ENCODE data around the gene ZDHHC18.
A peak's percentile ranks its signal among the peaks of the same experiment; 100 is the strongest.

The ZDHHC18 gene, protein sequence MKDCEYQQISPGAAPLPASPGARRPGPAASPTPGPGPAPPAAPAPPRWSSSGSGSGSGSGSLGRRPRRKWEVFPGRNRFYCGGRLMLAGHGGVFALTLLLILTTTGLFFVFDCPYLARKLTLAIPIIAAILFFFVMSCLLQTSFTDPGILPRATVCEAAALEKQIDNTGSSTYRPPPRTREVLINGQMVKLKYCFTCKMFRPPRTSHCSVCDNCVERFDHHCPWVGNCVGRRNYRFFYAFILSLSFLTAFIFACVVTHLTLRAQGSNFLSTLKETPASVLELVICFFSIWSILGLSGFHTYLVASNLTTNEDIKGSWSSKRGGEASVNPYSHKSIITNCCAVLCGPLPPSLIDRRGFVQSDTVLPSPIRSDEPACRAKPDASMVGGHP

DNA sequence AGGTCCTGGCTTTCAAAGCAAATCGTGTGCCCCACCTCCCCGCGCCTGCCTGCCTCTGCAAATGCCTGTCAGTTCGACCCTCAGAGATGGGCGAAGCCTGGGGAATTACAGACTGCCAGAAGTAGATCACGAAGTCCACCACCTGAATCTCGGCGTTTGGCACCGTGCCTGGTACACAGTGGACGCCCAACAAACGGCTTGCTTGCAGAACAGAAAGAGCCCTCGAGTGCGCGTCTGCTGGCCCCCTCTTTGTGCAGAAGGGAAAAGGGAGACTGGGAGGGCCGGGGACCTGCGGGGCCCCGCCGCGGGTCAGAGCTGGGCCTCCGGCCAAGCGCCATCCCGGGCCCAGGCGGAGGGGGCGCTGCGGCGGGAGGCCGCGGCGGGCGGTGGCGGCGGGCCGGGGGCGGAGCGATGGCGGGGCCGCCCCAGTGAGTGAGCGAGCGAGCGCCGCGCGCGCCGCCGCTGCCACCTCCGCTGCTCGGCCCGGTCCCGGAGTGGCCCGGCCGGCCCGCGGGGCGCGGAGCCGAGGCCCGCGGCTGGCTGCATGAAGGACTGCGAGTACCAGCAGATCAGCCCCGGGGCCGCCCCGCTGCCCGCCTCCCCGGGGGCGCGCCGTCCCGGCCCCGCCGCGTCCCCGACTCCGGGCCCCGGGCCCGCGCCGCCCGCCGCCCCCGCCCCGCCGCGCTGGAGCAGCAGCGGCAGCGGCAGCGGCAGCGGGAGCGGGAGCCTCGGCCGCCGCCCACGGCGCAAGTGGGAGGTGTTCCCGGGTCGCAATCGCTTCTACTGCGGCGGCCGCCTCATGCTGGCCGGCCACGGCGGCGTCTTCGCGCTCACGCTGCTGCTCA lies at the start of gene ZDHHC18:
Gene ZDHHC18 (plus strand): TSS at position 428 of the 845 bp plus-strand sequence. CDS start 117 bp downstream, at position 545.
- peak; percentile 71 for DNase-seq

DNA sequence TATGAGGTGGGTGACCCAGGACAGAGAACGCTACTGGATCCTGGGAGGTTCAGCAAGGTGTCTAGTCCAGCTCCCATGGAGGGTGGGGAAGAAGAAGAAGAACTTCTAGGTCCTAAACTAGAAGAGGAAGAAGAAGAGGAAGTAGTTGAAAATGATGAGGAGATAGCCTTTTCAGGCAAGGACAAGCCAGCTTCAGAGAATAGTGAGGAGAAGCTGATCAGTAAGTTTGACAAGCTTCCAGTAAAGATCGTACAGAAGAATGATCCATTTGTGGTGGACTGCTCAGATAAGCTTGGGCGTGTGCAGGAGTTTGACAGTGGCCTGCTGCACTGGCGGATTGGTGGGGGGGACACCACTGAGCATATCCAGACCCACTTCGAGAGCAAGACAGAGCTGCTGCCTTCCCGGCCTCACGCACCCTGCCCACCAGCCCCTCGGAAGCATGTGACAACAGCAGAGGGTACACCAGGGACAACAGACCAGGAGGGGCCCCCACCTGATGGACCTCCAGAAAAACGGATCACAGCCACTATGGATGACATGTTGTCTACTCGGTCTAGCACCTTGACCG lies 47.3 kb upstream of the ZDHHC18 start:
- DNase-seq: no peak

DNA sequence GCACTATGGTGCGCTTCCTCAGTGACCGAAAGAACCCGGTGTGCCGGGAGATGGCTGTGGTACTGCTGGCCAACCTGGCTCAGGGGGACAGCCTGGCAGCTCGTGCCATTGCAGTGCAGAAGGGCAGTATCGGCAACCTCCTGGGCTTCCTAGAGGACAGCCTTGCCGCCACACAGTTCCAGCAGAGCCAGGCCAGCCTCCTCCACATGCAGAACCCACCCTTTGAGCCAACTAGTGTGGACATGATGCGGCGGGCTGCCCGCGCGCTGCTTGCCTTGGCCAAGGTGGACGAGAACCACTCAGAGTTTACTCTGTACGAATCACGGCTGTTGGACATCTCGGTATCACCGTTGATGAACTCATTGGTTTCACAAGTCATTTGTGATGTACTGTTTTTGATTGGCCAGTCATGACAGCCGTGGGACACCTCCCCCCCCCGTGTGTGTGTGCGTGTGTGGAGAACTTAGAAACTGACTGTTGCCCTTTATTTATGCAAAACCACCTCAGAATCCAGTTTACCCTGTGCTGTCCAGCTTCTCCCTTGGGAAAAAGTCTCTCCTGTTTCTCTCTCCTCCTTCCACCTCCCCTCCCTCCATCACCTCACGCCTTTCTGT lies 46.0 kb upstream of the ZDHHC18 start:
- no peak for DNase-seq

DNA sequence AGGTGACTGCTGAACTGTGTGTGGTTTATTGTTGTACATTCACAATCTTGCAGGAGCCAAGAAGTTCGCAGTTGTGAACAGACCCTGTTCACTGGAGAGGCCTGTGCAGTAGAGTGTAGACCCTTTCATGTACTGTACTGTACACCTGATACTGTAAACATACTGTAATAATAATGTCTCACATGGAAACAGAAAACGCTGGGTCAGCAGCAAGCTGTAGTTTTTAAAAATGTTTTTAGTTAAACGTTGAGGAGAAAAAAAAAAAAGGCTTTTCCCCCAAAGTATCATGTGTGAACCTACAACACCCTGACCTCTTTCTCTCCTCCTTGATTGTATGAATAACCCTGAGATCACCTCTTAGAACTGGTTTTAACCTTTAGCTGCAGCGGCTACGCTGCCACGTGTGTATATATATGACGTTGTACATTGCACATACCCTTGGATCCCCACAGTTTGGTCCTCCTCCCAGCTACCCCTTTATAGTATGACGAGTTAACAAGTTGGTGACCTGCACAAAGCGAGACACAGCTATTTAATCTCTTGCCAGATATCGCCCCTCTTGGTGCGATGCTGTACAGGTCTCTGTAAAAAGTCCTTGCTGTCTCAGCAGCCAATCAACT lies 45.2 kb upstream of the ZDHHC18 start:
- DNase-seq: no peak

DNA sequence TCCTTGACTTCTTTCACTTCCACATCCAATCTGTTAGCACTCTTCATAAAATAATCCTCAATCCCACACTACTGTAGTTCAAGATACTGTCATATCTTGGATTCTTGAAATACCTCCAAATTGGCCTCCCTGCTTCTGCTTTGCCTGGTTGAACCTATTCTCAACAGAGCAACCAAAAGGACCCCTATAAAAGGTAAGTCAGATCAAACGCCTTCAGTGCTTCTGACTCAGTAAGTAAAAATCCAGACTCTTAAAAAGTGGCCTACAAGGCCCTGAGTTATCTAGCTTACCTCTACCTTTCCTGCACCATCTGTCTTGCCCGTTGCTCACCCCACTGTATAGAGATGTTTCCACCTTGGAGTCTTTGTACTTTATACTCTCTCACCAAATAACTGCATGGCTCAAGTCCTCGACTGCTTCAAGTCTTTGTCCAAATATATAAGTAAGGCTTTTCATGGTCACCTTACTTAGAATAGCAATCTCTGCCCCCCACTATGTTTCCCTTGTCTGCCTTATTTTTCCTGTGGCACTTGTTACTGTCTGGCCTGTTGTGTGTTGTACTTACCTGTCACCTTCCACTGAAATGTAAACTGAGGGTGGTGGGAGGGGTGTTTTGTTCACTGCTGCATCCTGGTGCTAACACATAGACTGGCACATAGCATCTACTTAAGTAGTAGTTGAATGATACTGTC lies 43.8 kb upstream of the ZDHHC18 start:
- DNase-seq: no peak

DNA sequence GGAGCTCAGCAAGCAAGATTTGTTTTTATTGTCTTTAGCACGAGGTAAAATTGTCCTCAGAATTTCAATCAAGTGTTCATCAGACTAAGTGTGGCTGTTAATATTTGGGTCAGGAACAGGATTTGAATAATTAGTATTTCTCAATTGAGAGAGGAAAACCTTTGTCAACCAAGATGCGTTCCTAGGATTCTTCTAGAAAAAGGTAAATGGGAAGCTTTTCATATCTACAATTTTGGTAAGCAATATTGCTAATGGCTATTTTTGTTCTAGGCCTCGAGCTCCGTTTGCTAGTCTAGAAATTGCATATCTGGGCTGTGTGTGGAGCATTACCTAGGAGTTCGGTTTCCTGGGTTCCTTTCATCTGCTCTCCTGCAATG lies 42.9 kb upstream of the ZDHHC18 start:
- no peak for DNase-seq

DNA sequence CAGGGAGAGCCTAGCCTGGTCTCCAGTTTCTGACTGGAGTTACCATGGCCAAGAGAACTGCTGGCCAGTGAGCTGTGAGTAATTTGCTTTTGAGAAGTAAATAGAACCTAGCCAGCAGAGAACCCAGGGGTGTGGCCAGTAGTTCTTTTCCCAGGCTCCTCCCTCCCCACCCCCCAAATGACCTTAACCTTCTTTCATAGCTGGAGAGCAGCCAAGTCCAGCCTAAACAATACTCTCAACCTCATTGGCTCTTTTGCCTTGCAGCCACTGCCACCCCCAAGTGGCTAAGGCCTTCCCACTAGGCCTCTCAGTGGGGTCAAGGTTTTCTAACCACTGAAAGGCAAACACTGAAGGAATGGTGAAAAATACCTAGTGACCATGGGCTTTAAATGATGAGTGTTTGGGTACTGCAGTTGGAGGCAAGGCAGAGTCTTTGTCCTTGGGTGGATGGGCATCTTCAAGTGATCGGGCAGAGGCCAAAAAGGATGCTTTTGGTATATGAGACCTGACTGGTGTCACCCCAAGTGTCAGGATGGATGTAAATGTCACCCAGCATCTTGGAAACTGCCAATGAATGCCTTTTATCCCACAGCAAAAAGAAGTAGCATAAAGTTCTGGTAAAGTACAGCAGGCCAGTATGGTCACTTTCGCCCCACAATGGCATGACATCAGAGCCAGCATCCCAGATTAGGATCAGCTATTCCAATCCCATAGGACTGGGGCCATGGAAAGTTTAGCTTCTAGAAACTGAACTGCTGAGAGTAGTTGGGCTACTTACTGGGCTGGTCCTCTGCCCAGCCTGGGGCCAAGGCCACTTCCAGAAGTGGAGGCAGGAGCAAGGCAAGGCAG lies 42.2 kb upstream of the ZDHHC18 start:
- DNase-seq: no peak

DNA sequence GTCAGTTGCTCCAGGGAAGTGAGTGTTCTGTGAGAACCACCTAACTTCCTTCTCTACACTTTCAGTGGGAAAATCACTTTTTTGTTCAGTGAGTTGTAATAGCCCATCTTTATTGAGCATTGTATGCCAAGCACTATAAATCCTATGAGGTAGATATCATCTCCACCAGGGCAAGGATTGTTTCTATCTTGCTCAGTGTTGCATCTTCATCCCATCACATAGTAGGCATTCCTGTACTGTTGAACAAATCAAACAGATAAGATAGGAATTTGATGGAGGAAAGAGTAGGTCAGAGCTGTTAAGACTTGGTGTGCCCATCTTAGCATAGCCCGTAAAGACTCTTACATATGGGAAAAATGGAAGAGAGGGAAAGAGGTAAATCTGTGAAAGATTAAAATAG lies 41.6 kb upstream of the ZDHHC18 start:
- DNase-seq: no peak

DNA sequence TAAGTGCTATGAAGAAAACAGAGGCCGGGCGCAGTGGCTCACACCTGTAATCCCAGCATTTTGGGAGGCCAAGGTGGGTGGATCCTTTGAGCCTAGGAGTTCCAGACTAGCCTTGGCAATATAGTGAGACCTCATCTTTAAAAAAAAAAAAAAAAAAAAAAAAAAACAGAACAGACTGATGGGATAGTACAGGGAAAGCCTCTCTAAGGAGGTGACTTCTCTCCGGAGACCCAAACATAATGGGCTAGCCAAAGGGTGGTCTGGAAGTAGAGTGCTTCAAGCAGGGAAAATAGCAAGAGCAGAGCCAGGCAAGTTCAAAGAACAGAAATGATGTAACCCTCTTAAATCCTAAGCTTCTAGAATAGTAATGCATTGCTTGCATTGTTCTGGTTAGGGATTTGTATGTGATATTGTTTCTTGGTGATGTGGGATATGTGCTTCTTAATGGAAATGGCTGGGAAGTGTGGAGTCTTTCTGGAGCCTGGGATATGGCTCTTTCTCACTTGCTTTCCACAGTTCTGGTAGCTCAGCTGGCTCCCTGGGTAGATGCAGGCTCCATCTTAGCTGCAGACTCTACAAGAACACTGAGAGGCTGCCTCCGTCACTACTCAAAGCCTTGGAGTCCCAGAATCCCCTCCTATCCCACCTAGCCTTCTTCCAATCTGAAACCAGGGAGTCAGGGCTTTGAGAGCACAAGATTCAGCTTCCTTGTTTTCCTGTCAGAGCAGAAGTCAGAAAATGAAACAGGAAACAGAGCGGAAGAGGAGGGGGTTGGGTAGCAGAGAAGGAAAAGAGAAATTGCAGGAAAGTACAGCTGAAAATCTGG lies 40.7 kb upstream of the ZDHHC18 start:
- DNase-seq: peak; percentile 42

DNA sequence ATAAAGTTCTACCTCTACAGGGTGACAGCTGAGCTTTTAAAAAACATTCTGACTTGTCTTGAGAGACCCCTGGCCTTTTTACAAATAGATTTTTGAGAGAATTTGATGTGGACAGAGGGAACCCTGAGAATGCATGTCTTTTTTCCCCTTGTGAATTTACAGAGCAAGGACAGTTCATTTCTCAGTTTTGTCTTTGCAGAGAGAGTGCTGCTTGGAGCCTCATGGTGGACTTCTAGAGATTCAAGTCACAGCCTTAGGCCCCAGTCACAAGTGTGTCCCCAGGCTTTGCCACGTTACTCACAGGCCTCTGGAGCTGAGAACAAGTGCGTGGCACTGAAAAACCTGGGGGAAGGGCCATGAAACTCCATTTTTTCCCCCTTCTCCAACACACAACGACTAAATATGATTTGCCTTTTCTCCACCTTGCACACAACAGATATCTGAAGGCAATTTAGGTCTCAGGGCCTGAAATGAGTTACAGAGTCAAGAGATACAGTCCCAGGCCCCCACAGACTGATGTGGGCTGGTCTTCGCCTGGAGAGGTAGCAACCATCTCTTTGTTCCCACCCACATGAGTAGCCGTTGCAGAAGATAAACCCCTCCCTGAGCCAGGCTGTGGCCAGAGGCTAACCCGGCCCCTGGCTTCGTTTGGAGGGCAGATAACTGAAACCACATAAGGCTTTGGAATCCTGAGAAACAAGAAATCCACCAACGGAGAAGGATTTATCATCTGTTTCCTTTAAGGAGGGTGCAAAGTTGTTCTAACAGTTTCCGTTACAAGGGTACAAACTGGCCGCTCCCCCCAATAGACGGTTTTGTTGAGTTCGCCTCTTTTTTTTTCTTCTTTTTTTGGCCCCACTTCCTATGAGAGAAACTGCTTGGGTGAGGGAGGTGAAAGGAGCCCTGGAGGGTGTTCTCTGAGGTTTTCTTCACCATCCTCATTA lies 39.8 kb upstream of the ZDHHC18 start:
- DNase-seq: no peak

DNA sequence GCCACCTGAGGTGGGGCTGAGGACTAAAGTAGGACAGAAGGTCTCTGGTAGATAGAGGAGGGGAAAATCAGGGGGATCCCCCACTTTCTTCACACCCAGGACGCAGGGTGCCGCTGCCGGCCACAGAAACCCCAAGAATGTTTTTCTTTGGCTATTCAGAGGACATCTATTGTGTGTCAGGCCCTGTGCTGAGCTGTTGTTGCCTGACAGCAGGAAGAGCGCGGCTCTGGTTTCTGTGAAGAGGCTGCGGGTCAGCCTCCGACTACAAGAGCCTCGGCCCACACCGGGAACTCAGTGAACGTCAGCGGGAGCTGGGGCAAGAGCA lies 39.1 kb upstream of the ZDHHC18 start:
- peak; percentile 91 for DNase-seq

DNA sequence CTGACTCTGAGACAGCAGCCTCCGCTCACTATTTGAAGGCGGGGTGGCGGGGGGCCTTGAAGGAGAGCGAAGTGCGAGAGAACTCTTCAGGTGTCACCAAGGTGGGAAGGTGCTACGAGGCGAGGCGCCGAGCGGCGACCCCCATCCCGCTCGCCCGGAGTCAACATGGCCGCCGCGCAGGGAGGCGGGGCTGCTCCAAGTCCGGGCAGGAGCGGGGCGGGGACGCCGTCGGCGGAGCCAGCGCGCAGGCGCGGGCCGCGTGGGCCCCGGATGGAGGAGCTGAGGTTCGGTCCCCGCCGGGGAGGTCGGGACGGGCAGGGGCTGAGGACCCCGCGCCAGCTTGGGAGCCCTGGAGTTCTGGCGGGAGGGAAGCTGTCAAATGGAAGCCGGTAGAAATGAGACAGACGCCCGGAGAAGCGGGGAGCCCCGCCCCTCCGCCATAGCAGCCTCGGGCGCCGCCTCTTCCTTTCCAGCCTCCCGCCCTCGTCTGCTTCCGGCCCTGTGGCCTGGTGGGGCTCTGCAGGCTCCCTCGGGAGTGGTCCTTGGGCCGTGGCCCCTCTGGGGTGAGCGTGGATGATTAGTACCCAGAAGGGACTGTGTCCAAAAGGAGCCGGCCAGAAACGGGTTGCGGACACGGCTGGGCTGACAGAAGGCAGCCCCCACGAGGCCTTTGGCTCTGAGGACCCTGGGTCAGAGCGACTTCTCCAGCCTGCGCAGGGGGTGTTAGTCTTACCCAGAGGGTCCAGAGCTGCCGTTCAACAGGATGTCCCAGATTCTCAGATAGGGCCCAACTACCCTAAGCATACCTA lies 38.6 kb upstream of the ZDHHC18 start, which contains the start of gene PIGV:
Gene PIGV (plus strand): TSS at position 245 of the 809 bp plus-strand sequence. CDS start 2,866 bp downstream, outside the sequence.
- DNase-seq: peak; percentile 87

DNA sequence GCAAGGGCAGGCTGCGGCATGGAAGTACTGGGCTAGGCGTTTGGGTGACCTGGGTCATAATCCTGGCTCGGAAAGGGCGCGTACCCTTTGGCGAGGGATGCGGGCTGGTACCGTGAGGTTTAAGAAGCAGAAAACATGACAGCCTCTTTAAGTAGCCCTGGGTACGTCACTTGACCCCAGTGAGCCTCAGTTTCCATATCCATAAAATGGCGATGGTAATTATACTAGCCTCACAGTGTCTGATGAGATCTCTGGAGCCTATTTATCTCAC lies 38.0 kb upstream of the ZDHHC18 start:
- DNase-seq: no peak

DNA sequence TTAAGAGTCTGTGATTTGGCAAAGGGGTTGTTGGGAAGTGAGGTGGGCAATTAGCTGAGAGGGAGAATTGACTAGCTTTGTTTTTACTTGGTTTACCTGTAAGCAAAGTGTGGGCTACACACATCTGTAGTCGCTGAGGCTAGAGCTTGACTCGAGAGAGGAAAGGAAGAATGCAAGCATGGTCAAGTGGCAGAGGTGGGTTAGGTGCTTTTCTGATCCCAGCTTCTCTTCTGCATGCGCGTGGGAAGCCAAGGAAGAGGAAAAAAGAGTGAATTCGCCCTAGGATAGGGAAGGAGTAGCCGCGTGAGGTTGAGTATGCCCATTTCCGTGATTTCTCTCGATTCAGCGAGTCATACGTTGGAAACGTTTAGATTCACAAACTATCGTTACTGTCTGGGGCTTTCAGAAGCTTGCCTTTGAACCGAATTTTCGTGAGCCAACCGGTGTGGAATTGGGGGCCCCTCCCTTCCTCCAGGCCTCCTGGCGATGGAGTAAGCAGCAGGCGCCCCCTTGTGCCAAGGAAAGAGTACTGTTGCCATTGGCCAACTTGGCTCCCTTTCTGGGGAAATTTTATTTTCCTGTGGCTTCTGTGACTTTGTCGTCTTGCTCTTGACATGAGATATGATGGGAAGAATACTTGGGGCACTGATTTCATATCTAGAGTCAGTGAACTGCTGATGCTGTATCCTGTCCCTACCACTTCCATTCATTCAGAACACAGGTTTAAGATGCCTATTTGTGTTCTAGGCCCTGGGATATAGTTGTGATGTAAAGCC lies 37.5 kb upstream of the ZDHHC18 start:
- DNase-seq: peak; percentile 92

DNA sequence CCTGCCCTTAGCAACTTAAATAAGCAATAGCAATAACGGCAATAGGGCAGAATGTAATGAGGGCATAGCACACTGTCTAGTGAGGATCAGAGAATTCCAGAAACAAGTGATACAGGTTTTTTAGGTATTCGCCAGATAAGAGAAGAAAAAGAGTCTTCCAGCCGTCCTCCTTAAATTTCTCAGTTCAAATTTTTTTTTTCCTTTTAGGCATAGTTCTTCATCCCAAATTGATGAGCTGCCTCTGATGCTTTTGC lies 36.9 kb upstream of the ZDHHC18 start:
- DNase-seq: no peak

DNA sequence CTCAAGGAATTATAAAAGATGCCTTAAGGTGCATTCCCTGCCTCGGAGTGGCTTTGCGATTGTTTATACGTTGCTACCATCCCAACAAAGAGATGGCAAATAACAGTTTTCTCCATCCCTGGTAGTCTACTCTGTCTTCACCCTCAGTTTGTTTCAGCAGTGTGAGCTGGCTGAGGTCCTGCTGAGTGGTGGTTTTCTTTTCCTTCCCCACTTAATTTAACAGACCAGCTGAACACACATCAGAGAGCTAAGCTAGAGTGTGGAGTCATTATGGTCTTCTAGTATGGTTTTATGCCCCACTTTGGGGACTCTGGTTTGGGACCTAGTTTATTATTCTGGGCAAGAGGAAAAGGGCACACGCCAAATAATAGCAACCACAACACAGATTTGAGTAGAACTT lies 36.6 kb upstream of the ZDHHC18 start:
- DNase-seq: no peak

DNA sequence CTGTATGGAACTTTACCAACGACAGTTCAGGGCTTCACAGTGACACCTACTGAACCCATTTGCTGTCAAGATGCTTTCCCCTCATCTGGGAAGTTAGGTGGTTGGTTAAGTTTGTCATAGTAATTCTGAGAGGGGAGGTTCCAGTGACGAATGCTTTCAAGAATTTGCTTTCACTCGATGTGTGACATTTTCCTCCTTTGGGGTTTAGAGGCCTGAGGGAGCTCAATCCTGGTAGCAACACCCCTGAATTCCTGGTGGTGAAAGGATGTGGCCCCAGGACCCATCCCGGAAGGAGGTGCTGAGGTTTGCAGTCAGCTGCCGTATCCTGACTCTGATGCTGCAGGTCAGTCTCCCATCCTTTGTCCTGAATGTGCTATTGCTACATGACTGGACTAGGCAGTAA lies 35.9 kb upstream of the ZDHHC18 start:
- peak; percentile 28 for DNase-seq

DNA sequence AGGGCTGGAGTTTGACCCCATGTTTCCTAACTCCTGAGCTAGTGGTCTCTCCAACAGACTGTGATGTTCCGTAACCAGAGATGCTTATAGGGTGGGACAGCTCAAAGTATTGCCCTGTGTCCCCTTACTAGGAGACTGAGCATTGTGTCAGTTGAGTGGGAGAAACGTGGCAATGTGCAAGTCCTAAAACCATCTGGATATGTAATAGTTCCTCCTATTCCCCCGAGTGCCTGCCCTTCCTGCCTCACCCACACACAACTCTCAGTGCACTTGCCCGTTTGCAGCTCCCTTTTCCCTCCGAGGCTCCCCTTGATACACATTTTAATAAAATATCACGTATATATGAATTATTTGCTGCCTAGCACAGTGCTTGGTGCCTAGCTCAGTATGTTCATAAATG lies 35.3 kb upstream of the ZDHHC18 start:
- no peak for DNase-seq

Data from CD4-positive, alpha-beta T cell treated with Interleukin-17A for 1 hour (primary cell).